GM12865 (cell line): ENCODE measurements around the gene RAD51D.

Experiments
- DNase-seq: peaks from one replicate; pipeline ENCODE4 v3.0.0; 2010; ENCODE audit warnings: low read depth
- H3K4me3 ChIP-seq: 2 replicates; pipeline ENCODE4 v1.5.1; 2011; ENCODE audit warnings: mild to moderate bottlenecking, low read depth, low read length, control low read depth
- TF ChIP-seq, protein P1 (sequence below): IDR thresholded peaks from 2 replicates; pipeline ENCODE4 v1.5.1; 2011; ENCODE audit warnings: low read length, control low read depth, low read depth, inconsistent platforms; ENCODE audit not compliant: insufficient read depth; ENCODE audit errors: missing control alignments

RAD51D gene

DNA sequence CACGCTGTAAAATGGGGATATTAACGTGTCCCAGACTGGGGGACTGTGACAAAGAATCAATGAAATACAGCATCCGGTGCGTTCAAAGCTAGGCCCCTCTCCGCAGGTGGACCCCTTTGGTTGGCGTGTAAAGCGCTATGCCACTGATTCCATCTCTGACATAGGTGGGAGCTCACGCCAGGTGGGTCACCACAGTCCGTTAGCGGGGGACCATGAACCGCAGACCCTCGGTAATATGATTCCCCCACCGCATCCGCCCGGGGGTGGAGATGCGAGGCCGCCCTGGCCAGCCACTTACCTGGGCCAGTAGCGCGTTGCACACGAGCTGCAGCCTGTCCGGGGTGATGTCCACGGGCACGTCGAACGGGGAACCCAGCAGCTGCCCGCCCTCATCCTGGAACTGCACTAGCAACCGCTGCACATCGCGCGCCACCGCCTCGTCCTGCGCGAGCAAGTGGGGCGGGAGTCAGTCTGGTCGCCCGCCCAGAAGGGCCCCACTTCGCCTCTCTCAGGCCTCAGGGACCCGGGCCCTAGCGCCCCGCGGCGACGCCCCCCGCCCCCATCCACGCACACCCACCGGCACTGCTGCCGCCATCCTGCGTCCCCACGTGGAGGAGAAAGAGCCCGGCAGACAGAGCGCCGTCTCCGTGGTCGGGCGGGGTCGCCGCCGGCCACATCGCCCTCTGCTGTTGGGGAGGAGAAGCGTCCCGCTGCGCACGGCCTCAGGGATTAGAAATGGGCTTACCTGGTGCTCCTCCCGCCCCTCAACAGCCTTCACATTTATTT lies 22.2 kb upstream of the RAD51D start, which contains the start of gene NLE1:
Gene NLE1, minus strand, starts transcription at position 623 of the 786 bp plus-strand sequence. Its CDS starts 28 bp downstream, at position 595.
- peak; percentile 92 for DNase-seq
- peak within 1 kb of the TSS; percentile 96 for H3K4me3 ChIP-seq
- TF ChIP-seq, protein P1, sequence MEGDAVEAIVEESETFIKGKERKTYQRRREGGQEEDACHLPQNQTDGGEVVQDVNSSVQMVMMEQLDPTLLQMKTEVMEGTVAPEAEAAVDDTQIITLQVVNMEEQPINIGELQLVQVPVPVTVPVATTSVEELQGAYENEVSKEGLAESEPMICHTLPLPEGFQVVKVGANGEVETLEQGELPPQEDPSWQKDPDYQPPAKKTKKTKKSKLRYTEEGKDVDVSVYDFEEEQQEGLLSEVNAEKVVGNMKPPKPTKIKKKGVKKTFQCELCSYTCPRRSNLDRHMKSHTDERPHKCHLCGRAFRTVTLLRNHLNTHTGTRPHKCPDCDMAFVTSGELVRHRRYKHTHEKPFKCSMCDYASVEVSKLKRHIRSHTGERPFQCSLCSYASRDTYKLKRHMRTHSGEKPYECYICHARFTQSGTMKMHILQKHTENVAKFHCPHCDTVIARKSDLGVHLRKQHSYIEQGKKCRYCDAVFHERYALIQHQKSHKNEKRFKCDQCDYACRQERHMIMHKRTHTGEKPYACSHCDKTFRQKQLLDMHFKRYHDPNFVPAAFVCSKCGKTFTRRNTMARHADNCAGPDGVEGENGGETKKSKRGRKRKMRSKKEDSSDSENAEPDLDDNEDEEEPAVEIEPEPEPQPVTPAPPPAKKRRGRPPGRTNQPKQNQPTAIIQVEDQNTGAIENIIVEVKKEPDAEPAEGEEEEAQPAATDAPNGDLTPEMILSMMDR: peak; percentile 97

- TF ChIP-seq, protein P1: no peak
- DNase-seq: no peak
- no peak overlapping the region for H3K4me3 ChIP-seq
Measured at GRCh38 chr17:35138218-35138617, 18.6 kb upstream of the RAD51D start.

GRCh38 chr17:35135322-35135721 lies 15.7 kb upstream of the RAD51D start:
- no peak for DNase-seq
- H3K4me3 ChIP-seq: no peak overlapping the region
- TF ChIP-seq, protein P1: no peak

DNA sequence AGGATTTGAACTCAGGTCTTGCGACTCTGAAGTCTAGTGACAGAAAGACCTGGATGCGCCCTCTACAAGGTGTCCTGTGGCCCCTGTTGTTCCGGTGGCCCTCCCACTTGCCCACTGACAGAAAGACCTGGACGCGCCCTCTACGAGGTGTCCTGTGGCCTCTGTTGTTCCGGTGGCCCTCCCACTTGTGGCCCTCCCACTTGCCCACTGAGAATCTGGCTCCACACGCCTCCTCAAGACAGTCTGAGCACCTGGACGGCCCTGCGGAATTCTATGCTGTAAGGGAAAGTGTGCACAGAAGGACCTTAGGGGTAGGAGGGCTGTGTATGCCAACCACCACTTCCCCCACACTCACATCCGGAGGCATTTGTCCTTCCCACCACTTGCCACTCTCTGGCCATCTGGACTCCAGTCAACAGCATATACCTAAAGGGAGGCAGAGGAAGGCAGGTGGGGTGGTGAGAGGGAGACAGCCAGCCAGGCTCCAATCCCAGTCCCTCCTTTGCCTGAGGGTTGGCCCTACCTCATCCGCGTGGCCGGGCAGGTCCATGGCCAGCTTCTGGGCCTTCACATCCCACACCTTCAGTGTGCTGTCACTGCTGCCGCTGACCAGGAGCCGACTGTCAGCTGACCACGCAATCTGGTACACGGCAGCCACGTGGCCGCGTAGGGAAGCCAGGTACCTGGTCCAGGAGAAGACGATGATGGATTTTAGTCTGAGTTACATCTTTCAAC lies 13.3 kb upstream of the RAD51D start:
- no peak for DNase-seq
- TF ChIP-seq, protein P1: no peak
- H3K4me3 ChIP-seq: no peak overlapping the region

- no peak overlapping the region for H3K4me3 ChIP-seq
- TF ChIP-seq, protein P1: no peak
- no peak for DNase-seq
Measured at GRCh38 chr17:35132099-35132498, 12.4 kb upstream of the RAD51D start.

GRCh38 chr17:35130392-35130791 lies 10.7 kb upstream of the RAD51D start:
- H3K4me3 ChIP-seq: no peak overlapping the region
- TF ChIP-seq, protein P1: no peak
- no peak for DNase-seq
